Liver (tissue), 9 donors: ENCODE data around the gene PHTF2. TPM values are rescaled to one million over a fixed set of nuclear protein-coding genes. Genes with fewer than 3 reads are reported as not detected.

ENCODE experiments used
- DNase-seq: peaks from one replicate; pipeline ENCODE4 v3.0.0-alpha.2; 2017; ENCODE audit warnings: low spot score
- H3K27ac ChIP-seq, 2 donors: one replicate each; pipeline ENCODE4 v1.7.0; 2013; ENCODE audit warnings: inconsistent platforms in 2 of 2, low read length in 2 of 2, control low read depth in 1 of 2, low read depth in 1 of 2, mild to moderate bottlenecking in 1 of 2
- H3K27me3 ChIP-seq, 4 donors: one replicate each; pipeline versions ENCODE4 v1.6.1 to v1.7.0; 2013; ENCODE audit warnings: low read length in 3 of 4, inconsistent platforms in 1 of 4, mild to moderate bottlenecking in 1 of 4, moderate library complexity in 1 of 4; ENCODE audit not compliant: control insufficient read depth in 4 of 4, insufficient read depth in 4 of 4
- H3K36me3 ChIP-seq, 4 donors: one replicate each; pipeline versions ENCODE4 v1.6.1 to v1.7.0; 2013; ENCODE audit warnings: low read length in 3 of 4, mild to moderate bottlenecking in 3 of 4, low read depth in 1 of 4, moderate library complexity in 1 of 4; ENCODE audit not compliant: control insufficient read depth in 4 of 4, insufficient read depth in 3 of 4
- H3K4me1 ChIP-seq, 4 donors: one replicate each; pipeline versions ENCODE4 v1.6.1 to v1.7.0; 2013; ENCODE audit warnings: low read length in 3 of 4, mild to moderate bottlenecking in 3 of 4, moderate library complexity in 1 of 4; ENCODE audit not compliant: control insufficient read depth in 4 of 4, insufficient read depth in 4 of 4
- H3K4me3 ChIP-seq, 3 donors: one replicate each; pipeline versions ENCODE4 v1.6.1 to v1.7.0; 2013; ENCODE audit warnings: low read length in 3 of 3, control low read depth in 1 of 3, low read depth in 1 of 3, mild to moderate bottlenecking in 1 of 3
- H3K9ac ChIP-seq, 2 donors: one replicate each; pipeline ENCODE4 v1.7.0; 2013; ENCODE audit warnings: low read length in 2 of 2, mild to moderate bottlenecking in 2 of 2, moderate library complexity in 2 of 2, control low read depth in 1 of 2, low read depth in 1 of 2
- H3K9me3 ChIP-seq, 4 donors: one replicate each; pipeline versions ENCODE4 v1.6.1 to v1.7.0; 2013; ENCODE audit warnings: low read length in 3 of 4; ENCODE audit not compliant: control insufficient read depth in 4 of 4
- CTCF ChIP-seq: fragments of 150-350 bp; IDR thresholded peaks from 2 replicates; pipeline ENCODE4 v1.5.1; 2017; ENCODE audit warnings: improper control_type of control experiment, low read depth, low read length; ENCODE audit not compliant: missing input control
- EGR1 ChIP-seq, 2 donors: IDR thresholded peaks; 2 replicates each; pipeline ENCODE4 v1.6.1; 2016 to 2018; ENCODE audit warnings: antibody characterized with exemption in 2 of 2, low read depth in 2 of 2
- FOXA1 ChIP-seq: IDR thresholded peaks from 2 replicates; pipeline ENCODE4 v1.6.1; 2016; ENCODE audit warnings: antibody characterized with exemption
- FOXA2 ChIP-seq: IDR thresholded peaks from 2 replicates; pipeline ENCODE4 v1.6.1; 2016; ENCODE audit warnings: antibody characterized with exemption
- GABPA ChIP-seq, 2 donors: IDR thresholded peaks in 1 of 2; conservative IDR thresholded peaks in 1 of 2; 2 replicates each; pipeline ENCODE4 v1.6.1; 2016; ENCODE audit warnings: antibody characterized with exemption in 2 of 2, mild to moderate bottlenecking in 1 of 2, moderate library complexity in 1 of 2
- HNF4A ChIP-seq, 2 donors: conservative IDR thresholded peaks; 2 replicates each; pipeline ENCODE4 v1.6.1; 2016; ENCODE audit warnings: antibody characterized with exemption in 2 of 2, mild to moderate bottlenecking in 2 of 2
- JUND ChIP-seq, 2 donors: IDR thresholded peaks; 2 replicates each; pipeline ENCODE4 v1.6.1; 2016; ENCODE audit warnings: antibody characterized with exemption in 2 of 2
- NR2F2 ChIP-seq: IDR thresholded peaks from 2 replicates; pipeline ENCODE4 v1.6.1; 2016; ENCODE audit warnings: antibody characterized with exemption
- RAD21 ChIP-seq, 2 donors: IDR thresholded peaks; 2 replicates each; pipeline ENCODE4 v1.6.1; 2016; ENCODE audit warnings: antibody characterized with exemption in 2 of 2, mild to moderate bottlenecking in 2 of 2
- RXRA ChIP-seq, 2 donors: IDR thresholded peaks; 2 replicates each; pipeline ENCODE4 v1.6.1; 2017 to 2018; ENCODE audit warnings: antibody characterized with exemption in 2 of 2, mild to moderate bottlenecking in 1 of 2
- SP1 ChIP-seq: IDR thresholded peaks from 2 replicates; pipeline ENCODE4 v1.6.1; 2018; ENCODE audit warnings: antibody characterized with exemption, mild to moderate bottlenecking
- TAF1 ChIP-seq: conservative IDR thresholded peaks from 2 replicates; pipeline ENCODE4 v1.6.1; 2016; ENCODE audit warnings: antibody characterized with exemption, mild to moderate bottlenecking
- YY1 ChIP-seq: IDR thresholded peaks from 2 replicates; pipeline ENCODE4 v1.6.1; 2016; ENCODE audit warnings: antibody characterized with exemption, mild to moderate bottlenecking
- WGBS: extraction: QIAGEN DNeasy Blood & Tissue Kit; methylation state at CpG from one replicate; pipeline ENCODE4 v1.1.7; 2013; 5-methylcytosine and 5-hydroxymethylcytosine counted together
- polyA plus RNA-seq, 2 donors: library from polyadenylated mRNA; stranded (reverse) in 1 of 2; unstranded in 1 of 2; fragments of 200-250 nt in 1 of 2; fragments of >200 nt in 1 of 2; fragmentation: Nextera tagmentation in 1 of 2; extraction: Ambion mirVana in 1 of 2; gene quantifications; one replicate each; pipeline versions ENCODE4 v1.2.1 to v1.2.3, GENCODE V29; 2013 to 2015
- total RNA-seq, 2 donors: library from RNA; depleted of rRNA; stranded (reverse); fragments of >200 nt; gene quantifications; one replicate each; pipeline ENCODE4 v1.2.3, GENCODE V29; 2014
- TF ChIP-seq, protein P1 (sequence below): IDR thresholded peaks from 2 replicates; pipeline ENCODE4 v1.6.1; 2016; ENCODE audit warnings: antibody characterized with exemption
- TF ChIP-seq, protein P2 (sequence below): IDR thresholded peaks from 2 replicates; pipeline ENCODE4 v1.6.1; 2016; ENCODE audit warnings: antibody characterized with exemption, mild to moderate bottlenecking
- TF ChIP-seq, protein P3 (sequence below): IDR thresholded peaks from 2 replicates; pipeline ENCODE4 v1.6.1; 2016; ENCODE audit warnings: antibody characterized with exemption
- donor health status: healthy.
- donor health status: healthy.
- donor health status: healthy.
- donor health status: healthy.
- donor health status: healthy.

Gene PHTF2
- total and polyA plus RNA-seq, 4 donors, result 2.2 to 7.3 (median 4.7) TPM

GRCh38 chr7:77885155-77885554, 86.6 kb downstream of the PHTF2 start:
- Histone ChIP-seq H3K27ac (no peak overlapping the region), H3K9ac (no peak overlapping the region), H3K4me3 (no peak overlapping the region), H3K36me3 (no peaks in the 10 kb centered on the region), H3K4me1 (no peaks in the 10 kb centered on the region), H3K9me3 (no peaks in the 10 kb centered on the region), H3K27me3 (no peaks in the 10 kb centered on the region)
- TF ChIP-seq HNF4A (conservative IDR thresholded peaks at IDR 0.05) (no peak), TAF1 (no peak), FOXA2 (no peak), RXRA (IDR thresholded peaks at IDR 0.05) (no peak), FOXA1 (no peak), RAD21 (IDR thresholded peaks at IDR 0.05) (no peak)
- TF ChIP-seq, protein P1, sequence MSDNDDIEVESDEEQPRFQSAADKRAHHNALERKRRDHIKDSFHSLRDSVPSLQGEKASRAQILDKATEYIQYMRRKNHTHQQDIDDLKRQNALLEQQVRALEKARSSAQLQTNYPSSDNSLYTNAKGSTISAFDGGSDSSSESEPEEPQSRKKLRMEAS, result no peak
- TF ChIP-seq, protein P2, sequence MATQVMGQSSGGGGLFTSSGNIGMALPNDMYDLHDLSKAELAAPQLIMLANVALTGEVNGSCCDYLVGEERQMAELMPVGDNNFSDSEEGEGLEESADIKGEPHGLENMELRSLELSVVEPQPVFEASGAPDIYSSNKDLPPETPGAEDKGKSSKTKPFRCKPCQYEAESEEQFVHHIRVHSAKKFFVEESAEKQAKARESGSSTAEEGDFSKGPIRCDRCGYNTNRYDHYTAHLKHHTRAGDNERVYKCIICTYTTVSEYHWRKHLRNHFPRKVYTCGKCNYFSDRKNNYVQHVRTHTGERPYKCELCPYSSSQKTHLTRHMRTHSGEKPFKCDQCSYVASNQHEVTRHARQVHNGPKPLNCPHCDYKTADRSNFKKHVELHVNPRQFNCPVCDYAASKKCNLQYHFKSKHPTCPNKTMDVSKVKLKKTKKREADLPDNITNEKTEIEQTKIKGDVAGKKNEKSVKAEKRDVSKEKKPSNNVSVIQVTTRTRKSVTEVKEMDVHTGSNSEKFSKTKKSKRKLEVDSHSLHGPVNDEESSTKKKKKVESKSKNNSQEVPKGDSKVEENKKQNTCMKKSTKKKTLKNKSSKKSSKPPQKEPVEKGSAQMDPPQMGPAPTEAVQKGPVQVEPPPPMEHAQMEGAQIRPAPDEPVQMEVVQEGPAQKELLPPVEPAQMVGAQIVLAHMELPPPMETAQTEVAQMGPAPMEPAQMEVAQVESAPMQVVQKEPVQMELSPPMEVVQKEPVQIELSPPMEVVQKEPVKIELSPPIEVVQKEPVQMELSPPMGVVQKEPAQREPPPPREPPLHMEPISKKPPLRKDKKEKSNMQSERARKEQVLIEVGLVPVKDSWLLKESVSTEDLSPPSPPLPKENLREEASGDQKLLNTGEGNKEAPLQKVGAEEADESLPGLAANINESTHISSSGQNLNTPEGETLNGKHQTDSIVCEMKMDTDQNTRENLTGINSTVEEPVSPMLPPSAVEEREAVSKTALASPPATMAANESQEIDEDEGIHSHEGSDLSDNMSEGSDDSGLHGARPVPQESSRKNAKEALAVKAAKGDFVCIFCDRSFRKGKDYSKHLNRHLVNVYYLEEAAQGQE, result no peak
- 99% methylated on average over 4 of the region's 4 CpGs for WGBS
- no peak for DNase-seq

DNA sequence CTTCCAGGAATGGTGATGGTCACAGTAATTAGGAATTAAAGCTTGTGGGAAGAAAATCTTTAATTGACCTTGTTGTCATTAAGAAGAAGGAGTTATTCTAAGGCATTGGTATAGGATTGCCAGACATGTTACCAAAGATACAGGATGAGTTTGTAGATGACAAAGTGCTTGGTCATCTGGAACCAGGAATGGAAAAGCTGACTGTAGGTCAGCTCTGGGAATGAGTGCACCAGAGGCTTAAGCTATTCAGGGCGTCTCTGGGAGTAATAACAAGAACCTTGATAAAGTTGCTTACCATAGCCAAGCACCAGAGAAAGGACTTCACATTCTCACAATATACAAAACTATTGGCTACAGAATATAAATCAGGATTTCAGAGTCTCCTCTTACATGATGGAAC, 89.0 kb downstream of the PHTF2 start:
- TF ChIP-seq, protein P1, result no peak
- TF ChIP-seq YY1 (no peak), RXRA (IDR thresholded peaks at IDR 0.05) (no peak), JUND (IDR thresholded peaks at IDR 0.05) (no peak), RAD21 (IDR thresholded peaks at IDR 0.05) (no peak), HNF4A (conservative IDR thresholded peaks at IDR 0.05) (no peak), EGR1 (IDR thresholded peaks at IDR 0.05; ENCODE audit: low read depth in 2 of 2) (no peak)
- TF ChIP-seq, protein P3, sequence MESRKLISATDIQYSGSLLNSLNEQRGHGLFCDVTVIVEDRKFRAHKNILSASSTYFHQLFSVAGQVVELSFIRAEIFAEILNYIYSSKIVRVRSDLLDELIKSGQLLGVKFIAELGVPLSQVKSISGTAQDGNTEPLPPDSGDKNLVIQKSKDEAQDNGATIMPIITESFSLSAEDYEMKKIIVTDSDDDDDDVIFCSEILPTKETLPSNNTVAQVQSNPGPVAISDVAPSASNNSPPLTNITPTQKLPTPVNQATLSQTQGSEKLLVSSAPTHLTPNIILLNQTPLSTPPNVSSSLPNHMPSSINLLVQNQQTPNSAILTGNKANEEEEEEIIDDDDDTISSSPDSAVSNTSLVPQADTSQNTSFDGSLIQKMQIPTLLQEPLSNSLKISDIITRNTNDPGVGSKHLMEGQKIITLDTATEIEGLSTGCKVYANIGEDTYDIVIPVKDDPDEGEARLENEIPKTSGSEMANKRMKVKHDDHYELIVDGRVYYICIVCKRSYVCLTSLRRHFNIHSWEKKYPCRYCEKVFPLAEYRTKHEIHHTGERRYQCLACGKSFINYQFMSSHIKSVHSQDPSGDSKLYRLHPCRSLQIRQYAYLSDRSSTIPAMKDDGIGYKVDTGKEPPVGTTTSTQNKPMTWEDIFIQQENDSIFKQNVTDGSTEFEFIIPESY, result no peak
- Histone ChIP-seq H3K27me3 (no peaks in the 10 kb centered on the region), H3K36me3 (no peaks in the 10 kb centered on the region), H3K4me3 (no peak overlapping the region), H3K9me3 (no peaks in the 10 kb centered on the region), H3K27ac (no peak overlapping the region), H3K4me1 (no peaks in the 10 kb centered on the region), H3K9ac (no peak overlapping the region)
- DNase-seq, result no peak
- 86% methylated on average over 1 of the region's 1 CpG for WGBS

DNA sequence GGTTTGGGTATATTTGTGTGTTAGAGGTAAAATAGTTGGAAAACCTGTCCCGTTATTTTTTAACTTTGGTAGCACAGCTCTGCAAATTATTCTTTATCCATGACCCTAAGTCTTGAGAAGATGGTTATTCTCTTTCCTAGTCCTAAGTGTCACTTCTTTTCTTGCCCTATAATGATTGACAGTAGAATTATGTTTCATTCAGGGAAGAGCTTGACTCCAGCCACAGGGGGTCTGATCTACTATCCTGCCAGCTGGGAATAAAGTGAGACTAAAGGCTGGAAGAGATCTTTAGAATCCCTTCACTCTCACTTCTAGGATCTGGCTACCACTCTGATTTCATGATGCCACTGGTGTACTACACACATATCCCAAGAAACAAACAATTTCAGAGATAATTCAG, 90.4 kb downstream of the PHTF2 start:
- Histone ChIP-seq H3K4me3 (no peak overlapping the region), H3K27ac (no peak overlapping the region), H3K9me3 (no peaks in the 10 kb centered on the region), H3K9ac (no peak overlapping the region), H3K36me3 (no peaks in the 10 kb centered on the region), H3K27me3 (no peaks in the 10 kb centered on the region), H3K4me1 (no peaks in the 10 kb centered on the region)
- DNase-seq, result no peak
- WGBS, result 97% methylated on average over 1 of the region's 1 CpG
- TF ChIP-seq TAF1 (no peak), EGR1 (IDR thresholded peaks at IDR 0.05; ENCODE audit: low read depth in 2 of 2) (no peak), JUND (IDR thresholded peaks at IDR 0.05) (no peak), CTCF (no peak), SP1 (no peak), GABPA (IDR thresholded peaks at IDR 0.05 in 1 of 2, conservative IDR thresholded peaks at IDR 0.05 in 1 of 2) (no peak), FOXA2 (no peak), RXRA (IDR thresholded peaks at IDR 0.05) (no peak), RAD21 (IDR thresholded peaks at IDR 0.05) (no peak), NR2F2 (no peak), YY1 (no peak), HNF4A (conservative IDR thresholded peaks at IDR 0.05) (no peak)
- TF ChIP-seq, protein P3, result no peak
